Tibial nerve (tissue), 4 donors: ENCODE measurements around the gene NCOA5. TPM values are rescaled to one million over a fixed set of nuclear protein-coding genes. Genes with fewer than 3 reads are reported as not detected.
"Not testable (repeated sequence)": the region's sequence is repeated elsewhere in the genome, so short reads cannot be mapped to it uniquely, and the experiment has no call there.

ENCODE experiments used
- DNase-seq, 2 donors: peaks; one replicate each; pipeline ENCODE4 v3.0.0-alpha.2; 2019; ENCODE audit warnings: low spot score in 2 of 2
- H3K27ac ChIP-seq, 4 donors: fragments of 200-600 bp; sonication (generic) in 3 of 4; one replicate each; pipeline ENCODE4 v1.5.1; 2017 to 2019; ENCODE audit warnings: mild to moderate bottlenecking in 1 of 4
- H3K27me3 ChIP-seq, 2 donors: fragments of 200-600 bp; sonication (generic) in 1 of 2; one replicate each; pipeline versions ENCODE4 v1.5.1 to v1.6.0; 2017 to 2019
- H3K36me3 ChIP-seq, 3 donors: fragments of 200-600 bp; sonication (generic); one replicate each; pipeline ENCODE4 v1.5.1; 2018 to 2019
- H3K4me1 ChIP-seq, 4 donors: fragments of 200-600 bp; sonication (generic) in 3 of 4; one replicate each; pipeline ENCODE4 v1.5.1; 2017 to 2019
- H3K4me3 ChIP-seq, 4 donors: fragments of 200-600 bp; sonication (generic) in 3 of 4; one replicate each; pipeline ENCODE4 v1.5.1; 2017 to 2019; ENCODE audit warnings: mild to moderate bottlenecking in 1 of 4, moderate library complexity in 1 of 4
- H3K9me3 ChIP-seq, 4 donors: fragments of 200-600 bp; sonication (generic) in 3 of 4; one replicate each; pipeline ENCODE4 v1.5.1; 2017 to 2019
- EP300 ChIP-seq, 2 donors: sonication (generic); formaldehyde crosslinking; IDR thresholded peaks; one replicate each; pipeline ENCODE4 v1.6.1; 2017; ENCODE audit warnings: antibody characterized with exemption in 2 of 2, mild to moderate bottlenecking in 1 of 2
- POLR2A ChIP-seq, 2 donors: fragments of 450-650 bp; IDR thresholded peaks; one replicate each; pipeline ENCODE4 v1.6.1; 2017; ENCODE audit warnings: antibody characterized with exemption in 2 of 2, mild to moderate bottlenecking in 2 of 2, moderate library complexity in 2 of 2
- WGBS, 2 donors: methylation state at CpG; one replicate each; pipeline ENCODE4 v1.1.5; 2018; 5-methylcytosine and 5-hydroxymethylcytosine counted together
- total RNA-seq, 4 donors: library from RNA; depleted of rRNA; stranded (reverse); fragments of >200 nt; gene quantifications; one replicate each; pipeline ENCODE4 v1.1.0, GENCODE V29; 2016
- TF ChIP-seq, protein P1 (sequence below), 5 experiments: fragments of 200-600 bp in 3 of 5; fragments of 450-650 bp in 2 of 5; sonication (generic) in 3 of 5; IDR thresholded peaks; one replicate each; pipeline ENCODE4 v1.5.1; 2016 to 2019; ENCODE audit warnings: antibody characterized with exemption in 5 of 5, mild to moderate bottlenecking in 3 of 5, moderate library complexity in 2 of 5

The NCOA5 gene
- total RNA-seq, 4 donors from 2014 or later = 34.8 to 71.4 (median 47.2) TPM

DNA sequence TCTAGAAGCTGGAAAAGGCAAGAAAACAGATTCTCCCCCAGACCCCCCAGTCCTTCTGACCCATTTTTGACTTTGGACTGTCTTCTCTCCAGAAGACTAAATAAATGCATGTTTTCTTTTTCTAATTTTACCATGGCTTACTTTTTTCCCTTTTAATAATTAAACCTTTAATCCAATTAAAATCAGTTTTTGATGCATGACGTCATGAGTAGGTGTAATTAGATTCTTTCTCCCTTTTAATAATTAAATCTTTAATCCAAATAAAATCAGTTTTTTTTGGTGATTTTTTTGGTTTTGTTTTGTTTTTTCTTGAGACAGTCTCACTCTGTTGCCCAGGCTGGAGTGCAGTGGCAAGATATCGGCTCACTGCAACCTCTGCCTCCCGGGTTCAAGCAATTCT, 13.2 kb upstream of the NCOA5 start:
- Histone ChIP-seq H3K36me3 (no peaks in the 10 kb centered on the region), H3K9me3 (no peaks in the 10 kb centered on the region), H3K4me1 (peaks cover 0 to 5% (median 0%) of the 10 kb centered on the region in 4 donors), H3K4me3 (no peak overlapping the region), H3K27ac (no peak overlapping the region), H3K27me3 (peaks cover 0 to 86% of the 10 kb centered on the region in 2 donors)
- 89 to 95% methylated on average over 3 of the region's 3 CpGs for WGBS, 2 donors
- TF ChIP-seq, protein P1, sequence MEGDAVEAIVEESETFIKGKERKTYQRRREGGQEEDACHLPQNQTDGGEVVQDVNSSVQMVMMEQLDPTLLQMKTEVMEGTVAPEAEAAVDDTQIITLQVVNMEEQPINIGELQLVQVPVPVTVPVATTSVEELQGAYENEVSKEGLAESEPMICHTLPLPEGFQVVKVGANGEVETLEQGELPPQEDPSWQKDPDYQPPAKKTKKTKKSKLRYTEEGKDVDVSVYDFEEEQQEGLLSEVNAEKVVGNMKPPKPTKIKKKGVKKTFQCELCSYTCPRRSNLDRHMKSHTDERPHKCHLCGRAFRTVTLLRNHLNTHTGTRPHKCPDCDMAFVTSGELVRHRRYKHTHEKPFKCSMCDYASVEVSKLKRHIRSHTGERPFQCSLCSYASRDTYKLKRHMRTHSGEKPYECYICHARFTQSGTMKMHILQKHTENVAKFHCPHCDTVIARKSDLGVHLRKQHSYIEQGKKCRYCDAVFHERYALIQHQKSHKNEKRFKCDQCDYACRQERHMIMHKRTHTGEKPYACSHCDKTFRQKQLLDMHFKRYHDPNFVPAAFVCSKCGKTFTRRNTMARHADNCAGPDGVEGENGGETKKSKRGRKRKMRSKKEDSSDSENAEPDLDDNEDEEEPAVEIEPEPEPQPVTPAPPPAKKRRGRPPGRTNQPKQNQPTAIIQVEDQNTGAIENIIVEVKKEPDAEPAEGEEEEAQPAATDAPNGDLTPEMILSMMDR (IDR thresholded peaks at IDR 0.05) = no peak
- TF ChIP-seq EP300 (IDR thresholded peaks at IDR 0.05) = no peak
- TF ChIP-seq POLR2A (IDR thresholded peaks at IDR 0.05) = no peak
- no peak for DNase-seq

DNA sequence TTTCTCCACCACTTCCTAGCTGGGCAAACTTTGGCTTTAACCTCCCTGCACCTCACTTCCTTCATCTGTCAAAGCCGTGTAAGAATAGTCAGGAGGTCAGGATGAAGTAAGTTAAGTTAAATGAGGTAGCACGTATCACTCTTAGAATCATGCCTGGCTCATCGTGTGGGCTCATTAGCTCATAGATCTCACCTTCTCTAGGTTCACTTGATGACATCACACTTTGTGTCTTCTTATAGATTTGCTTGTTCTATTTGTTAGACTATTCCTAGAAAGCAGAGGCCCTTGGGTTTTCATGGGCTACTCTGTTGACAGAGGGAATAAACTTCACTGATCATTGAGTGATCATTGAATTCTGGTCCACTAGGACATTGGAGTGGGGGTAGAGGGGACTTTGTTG, 12.2 kb upstream of the NCOA5 start:
- peaks cover 0 to 82% of the 10 kb centered on the region in 2 donors for H3K27me3 ChIP-seq
- 82% methylated on average over 3 of the region's 3 CpGs for WGBS, 2 donors
- TF ChIP-seq EP300 (IDR thresholded peaks at IDR 0.05) (no peak), POLR2A (IDR thresholded peaks at IDR 0.05) (no peak)
- TF ChIP-seq, protein P1 (IDR thresholded peaks at IDR 0.05) = no peak
- peaks cover 0 to 5% (median 0%) of the 10 kb centered on the region in 4 donors for H3K4me1 ChIP-seq
- DNase-seq = no peak
- H3K4me3 ChIP-seq = no peak overlapping the region
- H3K27ac ChIP-seq = no peak overlapping the region
- H3K36me3 ChIP-seq = no peaks in the 10 kb centered on the region
- H3K9me3 ChIP-seq = no peaks in the 10 kb centered on the region

DNA sequence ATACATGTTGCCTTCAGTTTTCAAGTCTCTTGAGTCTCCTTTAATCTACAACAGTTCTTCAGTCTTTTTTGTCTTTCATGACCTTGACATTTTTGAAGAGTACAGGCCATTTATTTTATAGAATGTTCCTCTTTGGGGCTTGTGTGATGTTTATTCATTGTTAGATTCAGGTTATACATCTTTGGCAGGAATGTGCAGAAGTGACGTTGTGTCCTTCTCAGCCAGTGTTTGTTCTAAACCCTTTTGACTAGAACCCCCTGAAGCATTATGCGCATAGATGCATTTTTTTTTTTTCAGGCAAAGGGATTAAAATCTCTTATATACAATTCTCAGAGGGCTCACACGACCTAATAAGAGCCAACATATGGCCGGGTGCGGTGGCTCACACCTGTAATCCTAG, 11.2 kb upstream of the NCOA5 start:
- no peaks in the 10 kb centered on the region for H3K36me3 ChIP-seq
- H3K4me1 ChIP-seq = peaks cover 0 to 5% (median 0%) of the 10 kb centered on the region in 4 donors
- no peak overlapping the region for H3K27ac ChIP-seq
- H3K4me3 ChIP-seq = no peak overlapping the region
- TF ChIP-seq, protein P1 (IDR thresholded peaks at IDR 0.05) = no peak
- TF ChIP-seq EP300 (IDR thresholded peaks at IDR 0.05) (no peak), POLR2A (IDR thresholded peaks at IDR 0.05) (no peak)
- 64 to 75% methylated on average over 5 of the region's 5 CpGs for WGBS, 2 donors
- H3K9me3 ChIP-seq = no peaks in the 10 kb centered on the region
- no peak for DNase-seq
- peaks cover 0 to 72% of the 10 kb centered on the region in 2 donors for H3K27me3 ChIP-seq

DNA sequence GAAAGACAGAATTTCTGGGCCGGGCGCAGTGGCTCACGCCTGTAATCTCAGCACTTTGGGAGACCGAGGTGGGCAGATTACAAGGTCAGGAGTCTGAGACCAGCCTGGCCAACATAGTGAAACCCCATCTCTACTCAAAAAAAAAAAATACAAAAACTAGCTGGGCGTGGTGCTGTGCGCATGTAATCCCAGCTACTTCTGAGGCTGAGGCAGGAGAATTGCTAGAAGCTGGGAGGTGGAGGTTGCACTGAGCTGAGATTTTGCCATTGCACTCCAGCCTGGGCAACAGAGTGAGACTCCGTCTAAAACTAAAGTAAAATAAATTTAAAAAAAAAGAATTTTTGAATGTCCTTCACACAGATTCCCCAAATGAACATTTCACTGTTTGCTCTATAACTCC, 10.7 kb upstream of the NCOA5 start:
- H3K4me3 ChIP-seq, H3K36me3 ChIP-seq, H3K27ac ChIP-seq, H3K4me1 ChIP-seq, DNase-seq, H3K9me3 ChIP-seq: not testable (repeated sequence)
- WGBS, 2 donors = 83 to 85% methylated on average over 7 of the region's 7 CpGs
- peaks cover 0 to 72% of the 10 kb centered on the region in 2 donors for H3K27me3 ChIP-seq

DNA sequence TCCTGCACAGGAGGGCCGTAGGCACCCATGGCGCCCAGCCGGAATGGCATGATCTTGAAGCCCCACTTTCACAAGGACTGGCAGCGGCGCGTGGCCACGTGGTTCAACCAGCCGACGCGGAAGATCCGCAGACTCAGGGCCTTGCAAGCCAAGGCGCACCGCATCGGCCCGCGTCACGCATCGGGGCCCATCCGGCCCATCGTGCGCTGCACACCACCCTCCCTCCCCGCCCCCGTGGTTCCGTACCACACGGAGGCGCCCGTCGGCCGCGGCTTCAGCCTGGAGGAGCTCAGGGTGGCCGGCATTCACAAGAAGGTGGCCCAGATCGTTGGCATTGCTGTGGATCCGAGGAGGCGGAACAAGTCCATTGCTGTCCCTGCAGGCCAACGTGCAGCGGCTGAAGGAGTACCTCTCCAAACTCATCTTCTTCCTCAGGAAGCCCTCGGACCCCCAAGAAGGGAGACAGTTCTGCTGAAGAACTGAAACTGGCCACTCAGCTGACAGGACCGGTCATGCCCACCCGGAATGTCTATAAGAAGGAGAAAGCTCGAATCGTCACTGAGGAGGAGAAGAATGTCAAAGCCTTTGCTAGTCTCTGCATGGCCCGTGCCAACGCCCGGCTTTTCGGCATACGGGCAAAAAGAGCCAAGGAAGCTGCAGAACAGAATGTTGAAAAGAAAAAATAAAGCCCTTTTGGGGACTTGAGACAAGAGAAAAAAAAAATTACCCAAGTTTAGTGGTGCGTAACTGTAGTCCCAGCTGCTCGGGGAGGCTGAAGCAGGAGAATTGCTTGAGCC, 9.9 kb upstream of the NCOA5 start:
- H3K9me3 ChIP-seq = no peaks in the 10 kb centered on the region
- peaks cover 0 to 66% of the 10 kb centered on the region in 2 donors for H3K27me3 ChIP-seq
- peaks cover 0 to 5% (median 0%) of the 10 kb centered on the region in 4 donors for H3K4me1 ChIP-seq
- TF ChIP-seq EP300 (IDR thresholded peaks at IDR 0.05) = no peak
- TF ChIP-seq, protein P1 (IDR thresholded peaks at IDR 0.05) = peak in 1 of 5 experiments; percentile 24
- no peak for TF ChIP-seq POLR2A (IDR thresholded peaks at IDR 0.05)
- 31 to 35% methylated on average over 46 of the region's 48 CpGs for WGBS, 2 donors
- H3K4me3 ChIP-seq = peak overlapping the region in 1 of 4 donors; percentile 11
- DNase-seq = no peak
- H3K27ac ChIP-seq = no peak overlapping the region
- no peaks in the 10 kb centered on the region for H3K36me3 ChIP-seq
